Articular chondrocyte of knee joint (primary cell): ENCODE results near the gene LRRC8C. TPM values are rescaled to one million over a fixed set of nuclear protein-coding genes. Genes with fewer than 3 reads are reported as not detected.

ENCODE experiments used
- small RNA-seq: library from RNA; depleted of rRNA; stranded (forward); fragments of <200 nt; gene quantifications from one replicate; pipeline ENCODE3, GENCODE V24; 2012
- total RNA-seq: library from RNA; depleted of rRNA; stranded (reverse); fragments of >200 nt; gene quantifications from 2 replicates; pipeline ENCODE4 v1.2.3, GENCODE V29; 2012

The LRRC8C gene
- 4.8 and 5.1 TPM in 2 replicates for total RNA-seq

GRCh38 chr1:89632657-89633247 is at the start of gene LRRC8C:
Gene LRRC8C, plus strand, starts transcription at chr1:89633120. Its CDS starts 53,354 bp downstream, at chr1:89686474.

Small RNA genes within 50 kb of the gene (small RNA-seq; reads per million reads assigned to genes)
- gene AC093423.1, result not detected

Other genes with a start within 250 kb of the LRRC8C start
- gene LRRC8B, start 108.3 kb upstream of the LRRC8C start, total RNA-seq, result 0.86 and 1.6 TPM in 2 replicates
- 24.8 and 26.8 TPM in 2 replicates for gene LRRC8D, start 187.9 kb downstream of the LRRC8C start, total RNA-seq